Transverse colon (tissue), 4 donors: ENCODE data around the gene CARM1. TPM values are rescaled to one million over a fixed set of nuclear protein-coding genes. Genes with fewer than 3 reads are reported as not detected.

ENCODE experiments used
- DNase-seq: peaks from one replicate; pipeline ENCODE4 v3.0.0-alpha.2; 2019
- H3K27ac ChIP-seq, 4 donors: fragments of 200-600 bp; sonication (generic); 2 replicates each; pipeline ENCODE4 v1.5.1; 2016 to 2018; ENCODE audit warnings: inconsistent platforms in 4 of 4
- H3K27me3 ChIP-seq: fragments of 200-600 bp; sonication (generic); 2 replicates; pipeline ENCODE4 v1.5.1; 2017; ENCODE audit warnings: inconsistent platforms
- H3K36me3 ChIP-seq, 4 donors: fragments of 200-600 bp; sonication (generic); 2 replicates each; pipeline ENCODE4 v1.5.1; 2017 to 2019; ENCODE audit warnings: inconsistent platforms in 4 of 4
- H3K4me1 ChIP-seq, 4 donors: fragments of 200-600 bp; sonication (generic); 2 replicates each; pipeline ENCODE4 v1.5.1; 2017 to 2020; ENCODE audit warnings: inconsistent platforms in 4 of 4
- H3K4me3 ChIP-seq, 4 donors: fragments of 200-600 bp; sonication (generic); 1 replicate in 1 of 4; 2 replicates in 3 of 4; pipeline versions ENCODE4 v1.5.1 to v1.6.1; 2017 to 2019; ENCODE audit warnings: inconsistent platforms in 4 of 4
- H3K9me3 ChIP-seq, 2 donors: fragments of 200-600 bp; sonication (generic); 2 replicates each; pipeline ENCODE4 v1.5.1; 2017 to 2019; ENCODE audit warnings: inconsistent platforms in 2 of 2
- EP300 ChIP-seq: sonication (generic); formaldehyde crosslinking; IDR thresholded peaks from one replicate; pipeline ENCODE4 v1.6.1; 2017; ENCODE audit warnings: antibody characterized with exemption, low read depth
- POLR2A ChIP-seq: fragments of 450-650 bp; IDR thresholded peaks from one replicate; pipeline ENCODE4 v1.6.1; 2016; ENCODE audit warnings: antibody characterized with exemption, mild to moderate bottlenecking, moderate library complexity
- POLR2AphosphoS5 ChIP-seq, 3 donors: sonication (generic); formaldehyde crosslinking; IDR thresholded peaks; one replicate each; pipeline ENCODE4 v1.6.1; 2016; ENCODE audit warnings: antibody characterized with exemption in 3 of 3
- WGBS, 2 donors: methylation state at CpG; one replicate each; pipeline ENCODE4 v1.1.5; 2018; ENCODE audit warnings: low coverage in 1 of 2; 5-methylcytosine and 5-hydroxymethylcytosine counted together
- in situ Hi-C, 4 donors: fragments of 200-750 bp; cut with MboI; loops; one replicate each; pipeline versions ENCODE4 v1.15.0 to v1.15.1; 2017; ENCODE audit warnings: low sequenced_read_pairs in 3 of 4, low pct_ligation_motif_present in 1 of 4, low pct_unique_long_range_greater_than_20kb in 1 of 4
- intact Hi-C: fragments of 100-400 bp; cut with DNase I; formaldehyde crosslinking; loops from one replicate; pipeline ENCODE4 v1.15.1; 2023; ENCODE audit warnings: low total_unique reads
- total RNA-seq, 4 donors: library from RNA; depleted of rRNA; stranded (reverse); fragments of >200 nt; gene quantifications; one replicate each; pipeline ENCODE4 v1.1.0, GENCODE V29; 2016
- TF ChIP-seq, protein P1 (sequence below), 5 experiments: fragments of 200-600 bp in 3 of 5; fragments of 450-650 bp in 2 of 5; sonication (generic) in 3 of 5; IDR thresholded peaks; 1 replicate in 2 of 5; 2 replicates in 3 of 5; pipeline ENCODE4 v1.5.1; 2016 to 2017; ENCODE audit warnings: antibody characterized with exemption in 5 of 5, inconsistent platforms in 3 of 5, mild to moderate bottlenecking in 2 of 5, moderate library complexity in 1 of 5

CARM1 gene
- 10 to 100 TPM; 24.9 to 47.6 (median 35.6) TPM for total RNA-seq

DNA sequence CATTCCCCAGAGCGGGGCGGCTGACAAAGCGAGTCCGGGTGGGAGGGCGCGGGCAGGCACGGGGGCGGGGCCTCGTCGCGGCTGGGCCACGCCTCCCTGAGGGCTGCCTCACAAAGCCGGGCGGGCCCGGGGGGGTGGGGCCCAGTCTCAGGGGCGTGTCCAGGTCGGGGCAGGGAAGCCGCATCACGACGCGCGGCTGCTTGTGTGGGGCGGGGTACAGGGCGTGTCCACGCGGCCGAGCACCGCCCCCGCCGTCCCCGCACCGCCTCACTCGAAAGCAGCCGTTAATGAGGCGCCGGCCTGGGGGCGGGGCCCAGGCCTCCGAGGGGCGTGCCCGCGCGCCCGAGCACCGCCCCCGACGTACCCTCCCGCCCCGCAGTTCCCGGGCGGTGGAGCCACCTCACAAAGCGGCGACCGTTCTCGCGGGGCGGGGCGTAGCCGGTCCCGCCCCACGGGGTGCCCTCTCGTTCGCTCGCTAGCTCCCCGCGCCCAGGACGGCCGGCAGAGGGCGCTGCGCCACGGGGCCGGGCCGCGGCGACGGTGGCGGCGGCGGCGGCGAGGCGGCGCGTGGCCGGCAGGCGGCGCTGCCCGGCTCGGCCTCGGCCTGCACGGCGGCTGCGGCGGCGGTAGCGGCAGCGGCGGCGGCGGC is at the start of gene CARM1:
Gene CARM1 (plus strand): TSS at position 599 of the 649 bp plus-strand sequence. CDS start 150 bp downstream, outside the sequence.
- peak; percentile 100 for DNase-seq
- peak within 1 kb of the TSS; percentile 75 to 96 (median 89) for H3K4me3 ChIP-seq
- in situ Hi-C loops (loop anchor here in 2 of 4 donors (25.0 kb wide), 1 partner anchor 159 kb away; the partner anchor contains the start of genes DNM2 (in 2 of the 2) and QTRT1 (in 2 of the 2)), intact Hi-C loops (loop anchor here (10.0 kb wide), 1 partner anchor 54 kb away; the partner anchor contains the start of genes TIMM29 and YIPF2)
- TF ChIP-seq POLR2AphosphoS5 (IDR thresholded peaks at IDR 0.05) (peak in 2 of 3 donors; percentile 12 to 42), EP300 (no peak), POLR2A (no peak)
- TF ChIP-seq, protein P1, sequence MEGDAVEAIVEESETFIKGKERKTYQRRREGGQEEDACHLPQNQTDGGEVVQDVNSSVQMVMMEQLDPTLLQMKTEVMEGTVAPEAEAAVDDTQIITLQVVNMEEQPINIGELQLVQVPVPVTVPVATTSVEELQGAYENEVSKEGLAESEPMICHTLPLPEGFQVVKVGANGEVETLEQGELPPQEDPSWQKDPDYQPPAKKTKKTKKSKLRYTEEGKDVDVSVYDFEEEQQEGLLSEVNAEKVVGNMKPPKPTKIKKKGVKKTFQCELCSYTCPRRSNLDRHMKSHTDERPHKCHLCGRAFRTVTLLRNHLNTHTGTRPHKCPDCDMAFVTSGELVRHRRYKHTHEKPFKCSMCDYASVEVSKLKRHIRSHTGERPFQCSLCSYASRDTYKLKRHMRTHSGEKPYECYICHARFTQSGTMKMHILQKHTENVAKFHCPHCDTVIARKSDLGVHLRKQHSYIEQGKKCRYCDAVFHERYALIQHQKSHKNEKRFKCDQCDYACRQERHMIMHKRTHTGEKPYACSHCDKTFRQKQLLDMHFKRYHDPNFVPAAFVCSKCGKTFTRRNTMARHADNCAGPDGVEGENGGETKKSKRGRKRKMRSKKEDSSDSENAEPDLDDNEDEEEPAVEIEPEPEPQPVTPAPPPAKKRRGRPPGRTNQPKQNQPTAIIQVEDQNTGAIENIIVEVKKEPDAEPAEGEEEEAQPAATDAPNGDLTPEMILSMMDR (IDR thresholded peaks at IDR 0.05), result peak in 4 of 5 experiments; percentile 43 to 65 (median 55)
- peaks cover 13 to 35% (median 25%) of the 10 kb centered on the region in 4 donors for H3K4me1 ChIP-seq
- no peaks in the 10 kb centered on the region for H3K36me3 ChIP-seq
- H3K27ac ChIP-seq, result peak within 1 kb of the TSS; percentile 90 to 97 (median 92)
- H3K9me3 ChIP-seq, result no peaks in the 10 kb centered on the region
- WGBS, 2 donors, result 3% methylated on average over 16 of the region's 99 CpGs; no CpG with 5 or more reads in 1 of the 2 donors
- no peaks in the 10 kb centered on the region for H3K27me3 ChIP-seq

- H3K4me1 ChIP-seq, result no peaks in the 10 kb centered on the region
- in situ Hi-C loops, result no loop called here
- H3K27ac ChIP-seq, result no peak overlapping the region
- no peaks in the 10 kb centered on the region for H3K9me3 ChIP-seq
- H3K4me3 ChIP-seq, result no peak overlapping the region
- H3K27me3 ChIP-seq, result no peaks in the 10 kb centered on the region
- intact Hi-C loops, result no loop called here
- no peak for DNase-seq
- WGBS, 2 donors, result 90% methylated on average over 9 of the region's 12 CpGs; no CpG with 5 or more reads in 1 of the 2 donors
- TF ChIP-seq, protein P1 (IDR thresholded peaks at IDR 0.05), result no peak
- TF ChIP-seq EP300 (no peak), POLR2A (no peak), POLR2AphosphoS5 (IDR thresholded peaks at IDR 0.05) (no peak)
- peaks cover 0 to 68% (median 33%) of the 10 kb centered on the region in 4 donors for H3K36me3 ChIP-seq
Measured at GRCh38 chr19:10823690-10824089, 47.7 kb upstream of the CARM1 start.

- H3K36me3 ChIP-seq, result peaks cover 0 to 72% (median 34%) of the 10 kb centered on the region in 4 donors
- no peak for DNase-seq
- 80 to 87% methylated on average over 2 to 7 of the region's 7 CpGs for WGBS, 2 donors
- H3K9me3 ChIP-seq, result no peaks in the 10 kb centered on the region
- no peak overlapping the region for H3K27ac ChIP-seq
- intact Hi-C loops, result no loop called here
- no peaks in the 10 kb centered on the region for H3K27me3 ChIP-seq
- no peak overlapping the region for H3K4me3 ChIP-seq
- in situ Hi-C loops, result no loop called here
- no peaks in the 10 kb centered on the region for H3K4me1 ChIP-seq
- TF ChIP-seq POLR2AphosphoS5 (IDR thresholded peaks at IDR 0.05) (no peak), POLR2A (no peak), EP300 (no peak)
- TF ChIP-seq, protein P1 (IDR thresholded peaks at IDR 0.05), result no peak
Measured at GRCh38 chr19:10826231-10826630, 45.1 kb upstream of the CARM1 start.

GRCh38 chr19:10826846-10827245 is 44.5 kb upstream of the CARM1 start:
- intact Hi-C loops (no loop called here), in situ Hi-C loops (no loop called here)
- TF ChIP-seq POLR2AphosphoS5 (IDR thresholded peaks at IDR 0.05) (no peak), EP300 (no peak), POLR2A (no peak)
- TF ChIP-seq, protein P1 (IDR thresholded peaks at IDR 0.05), result no peak
- Histone ChIP-seq H3K9me3 (no peaks in the 10 kb centered on the region), H3K36me3 (peaks cover 0 to 71% (median 33%) of the 10 kb centered on the region in 4 donors), H3K27me3 (no peaks in the 10 kb centered on the region), H3K4me3 (no peak overlapping the region), H3K27ac (no peak overlapping the region), H3K4me1 (no peaks in the 10 kb centered on the region)
- WGBS, 2 donors, result 90 to 94% methylated on average over 5 to 6 of the region's 6 CpGs
- DNase-seq, result no peak
